K562 (cell line): ENCODE measurements around the gene POMT2. TPM values are rescaled to one million over a fixed set of nuclear protein-coding genes. Genes with fewer than 3 reads are reported as not detected.

Source experiments
- FOXA1 ChIP-seq: fragments of 450-650 bp; IDR thresholded peaks from 2 replicates; pipeline ENCODE4 v1.6.1; 2016; ENCODE audit warnings: mild to moderate bottlenecking, borderline replicate concordance
- MBD2 ChIP-seq: sonication (generic); IDR thresholded peaks from 2 replicates; pipeline ENCODE4 v1.6.1; 2016; ENCODE audit warnings: low read depth, borderline replicate concordance
- NCOA2 ChIP-seq, 2 experiments: fragments of 450-650 bp; IDR thresholded peaks; 2 replicates each; pipeline ENCODE4 v1.6.1; 2018; ENCODE audit warnings: mild to moderate bottlenecking in 2 of 2, moderate library complexity in 1 of 2; ENCODE audit not compliant: partially characterized antibody in 2 of 2
- SRF ChIP-seq, 2 experiments: fragments of 250-450, 450-650 bp in 1 of 2; sonication (Bioruptor Pico) in 1 of 2; sonication (generic) in 1 of 2; formaldehyde crosslinking; IDR thresholded peaks; 2 replicates each; pipeline versions ENCODE4 v1.5.0 to v1.5.1; 2020 to 2022; ENCODE audit warnings: mild to moderate bottlenecking in 1 of 2, missing genetic modification reagents in 1 of 2
- TAF9B ChIP-seq: fragments of 450-650 bp; IDR thresholded peaks from 2 replicates; pipeline ENCODE4 v1.6.1; 2018; ENCODE audit warnings: mild to moderate bottlenecking; ENCODE audit not compliant: partially characterized antibody
- ZBTB40 ChIP-seq, 2 experiments: fragments of 450-650 bp in 1 of 2; sonication (generic) in 1 of 2; formaldehyde crosslinking in 1 of 2; IDR thresholded peaks; 2 replicates each; pipeline versions ENCODE4 v1.7.1 to v1.9.0; 2016 to 2022; ENCODE audit warnings: inconsistent platforms in 1 of 2, mild to moderate bottlenecking in 1 of 2, missing genetic modification reagents in 1 of 2
- ZNF217 ChIP-seq: sonication (generic); formaldehyde crosslinking; IDR thresholded peaks from 2 replicates; pipeline ENCODE4 v1.8.0; 2022; ENCODE audit warnings: mild to moderate bottlenecking, missing genetic modification reagents
- ZNF407 ChIP-seq: fragments of 450-650 bp; IDR thresholded peaks from 2 replicates; pipeline ENCODE4 v1.6.1; 2016; ENCODE audit warnings: low read depth
- polyA plus RNA-seq, 8 experiments: library from polyadenylated mRNA; depleted of rRNA in 4 of 8; stranded (reverse) in 5 of 8; unstranded in 3 of 8; fragments of >200 nt; fragmentation: Nextera tagmentation in 2 of 8; fragmentation: Illumina TruSeq in 1 of 8; extraction: Ambion mirVana in 2 of 8; extraction: Trizol in 1 of 8; gene quantifications; 2 replicates each; pipeline versions ENCODE4 v1.2.1 to v1.2.3, GENCODE V29; 2011 to 2014; ENCODE audit warnings: inconsistent platforms in 1 of 8, missing spikeins in 1 of 8
- total RNA-seq, 7 experiments: library from RNA; depleted of rRNA in 6 of 7; stranded (reverse); fragments of >200 nt in 6 of 7; fragmentation: Illumina TruSeq in 2 of 7; extraction: Trizol in 2 of 7; gene quantifications; 2 replicates each; pipeline versions ENCODE4 v1.2.1 to v1.2.3, GENCODE V29; 2011 to 2021; ENCODE audit warnings: low replicate concordance in 1 of 7

The POMT2 gene
- total and polyA plus RNA-seq, 9 of the 15 experiments (the other 6 are each of a cell fraction or from before 2014, with no cell fraction given), result 0.39 to 16.6 (median 7.8) TPM

GRCh38 chr14:77303417-77304156 lies 17.1 kb downstream of the POMT2 start (continued):
- TF ChIP-seq NCOA2 (IDR thresholded peaks at IDR 0.05; ENCODE audit: partially characterized antibody in 2 of 2) (no peak), FOXA1 (no peak), MBD2 (no peak), ZBTB40 (IDR thresholded peaks at IDR 0.05) (no peak), ZBTB40 (CRISPR knock-in tag; IDR thresholded peaks at IDR 0.05) (no peak), ZNF407 (no peak), TAF9B (no peak), ZNF217 (CRISPR knock-in tag) (no peak), SRF (CRISPR knock-in tag; IDR thresholded peaks at IDR 0.05) (no peak)
